ENCODE results near the gene ARL10.
A peak's percentile ranks its signal among the peaks of the same experiment; 100 is the strongest.

Gene ARL10

DNA sequence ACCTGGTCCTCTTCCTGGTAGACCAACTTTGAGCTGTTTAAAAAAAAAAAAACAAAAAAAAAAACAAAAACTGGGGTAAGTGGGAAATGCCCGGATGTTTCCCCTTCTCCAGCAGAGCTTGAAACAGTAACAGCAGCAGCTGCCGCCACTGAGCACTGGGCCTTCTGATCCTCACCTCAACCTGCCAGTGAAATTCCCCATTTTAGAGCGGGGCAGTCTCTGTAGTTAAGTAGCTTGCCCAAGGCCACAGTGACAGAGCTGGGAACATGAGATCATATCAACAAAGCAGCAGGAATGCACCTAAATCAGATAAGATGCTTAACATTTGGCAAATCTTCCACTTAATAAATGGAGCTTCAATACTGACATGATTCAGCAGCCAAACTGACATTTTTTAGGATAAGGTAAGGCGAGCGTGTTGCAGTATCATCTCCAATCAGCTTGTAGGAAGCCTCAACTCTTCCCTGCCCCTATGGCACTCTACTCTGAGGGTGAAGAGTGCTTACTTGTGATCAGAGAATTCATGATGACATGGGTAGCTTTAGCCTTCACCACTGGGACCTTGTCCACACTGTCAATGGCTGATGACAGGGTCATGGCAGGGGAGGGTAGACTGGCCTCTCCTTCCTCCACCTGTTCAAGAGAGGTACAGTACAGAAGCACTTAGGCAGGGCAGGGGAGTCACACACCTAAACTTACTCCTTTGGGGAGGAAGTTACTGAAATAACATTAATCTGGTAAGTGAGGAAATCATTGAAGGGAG, 13.0 kb upstream of the ARL10 start:
- Histone ChIP-seq H3K9me3 (no peaks in the 10 kb centered on the region), H3K36me3 (replicated peaks) (peaks cover 79% of the 10 kb centered on the region), H3K4me1 (no peaks in the 10 kb centered on the region), H3K4me3 (no peak overlapping the region), H3K27me3 (ENCODE audit: low read depth) (no peaks in the 10 kb centered on the region)
- in situ Hi-C loops (cut with MboI; ENCODE audit: low sequenced_read_pairs), result no loop called here
- DNase-seq (ENCODE audit: low spot score in 2 of 2), result no peak

DNA sequence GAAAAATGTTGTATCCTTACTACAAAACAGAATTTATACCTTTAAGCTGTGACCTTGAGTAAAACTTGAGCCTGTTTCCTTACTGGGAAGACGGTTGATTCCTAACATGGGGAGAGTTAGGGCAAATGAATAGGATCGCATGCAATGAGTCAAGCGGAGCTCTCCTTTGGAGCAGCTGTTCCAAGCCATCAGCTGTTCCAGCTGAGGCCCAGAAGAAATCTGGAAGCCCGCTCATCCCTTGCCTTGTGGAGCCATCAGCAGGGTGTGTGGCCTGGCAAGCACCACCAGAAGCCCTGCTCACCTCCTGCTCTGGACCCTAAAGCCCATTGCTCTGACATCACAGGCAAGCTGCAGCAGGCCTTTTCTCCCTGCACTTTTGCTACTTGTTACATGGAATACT, 11.8 kb upstream of the ARL10 start:
- peaks cover 80% of the 10 kb centered on the region for H3K36me3 ChIP-seq (replicated peaks)
- H3K27me3 ChIP-seq (ENCODE audit: low read depth), result no peaks in the 10 kb centered on the region
- H3K4me3 ChIP-seq, result no peak overlapping the region
- DNase-seq (ENCODE audit: low spot score in 2 of 2), result no peak
- in situ Hi-C loops (cut with MboI; ENCODE audit: low sequenced_read_pairs), result no loop called here
- no peaks in the 10 kb centered on the region for H3K9me3 ChIP-seq
- H3K4me1 ChIP-seq, result no peaks in the 10 kb centered on the region

DNA sequence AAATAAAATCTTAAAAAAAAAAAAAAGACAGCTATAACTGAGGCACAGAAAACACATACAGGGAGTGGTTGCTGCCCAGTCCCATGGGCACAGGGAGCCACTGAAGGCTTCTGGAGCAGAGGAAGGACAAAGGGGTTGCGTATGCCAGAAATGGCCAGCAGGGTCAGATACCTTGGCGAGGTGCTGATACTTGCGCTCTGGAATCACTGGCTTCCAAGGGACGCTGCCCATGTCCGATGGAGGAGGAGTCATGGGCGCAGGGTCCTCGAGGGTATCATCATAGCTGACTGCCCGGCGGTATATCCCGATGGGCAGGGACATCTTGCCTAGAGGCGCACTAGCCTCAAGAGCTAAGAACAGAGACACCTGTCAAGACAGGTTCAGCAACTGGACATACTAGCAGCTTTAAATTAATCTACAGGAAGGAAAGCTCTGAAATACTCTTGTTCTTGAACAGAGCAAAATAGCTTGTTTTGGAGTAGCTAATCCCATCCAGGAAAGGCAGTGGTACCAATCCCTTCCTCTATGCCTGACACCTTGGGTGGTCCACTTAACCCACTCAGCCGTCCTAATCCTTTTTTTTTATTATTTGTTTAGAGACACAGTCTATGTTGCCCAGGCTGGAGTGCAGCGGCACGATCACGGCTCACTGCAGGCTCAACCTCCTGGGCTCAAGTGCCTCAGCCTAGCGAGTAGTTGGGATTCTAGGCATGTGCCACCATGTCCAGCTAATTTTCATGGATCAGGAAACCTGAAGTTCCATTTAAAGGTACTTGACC, 9.7 kb upstream of the ARL10 start:
- peak in 1 of 2 experiments; percentile 21 for DNase-seq (ENCODE audit: low spot score in 2 of 2)
- no peak overlapping the region for H3K4me3 ChIP-seq
- no peaks in the 10 kb centered on the region for H3K4me1 ChIP-seq
- H3K9me3 ChIP-seq, result no peaks in the 10 kb centered on the region
- no peaks in the 10 kb centered on the region for H3K27me3 ChIP-seq (ENCODE audit: low read depth)
- peaks cover 69% of the 10 kb centered on the region for H3K36me3 ChIP-seq (replicated peaks)
- in situ Hi-C loops (cut with MboI; ENCODE audit: low sequenced_read_pairs), result no loop called here

DNA sequence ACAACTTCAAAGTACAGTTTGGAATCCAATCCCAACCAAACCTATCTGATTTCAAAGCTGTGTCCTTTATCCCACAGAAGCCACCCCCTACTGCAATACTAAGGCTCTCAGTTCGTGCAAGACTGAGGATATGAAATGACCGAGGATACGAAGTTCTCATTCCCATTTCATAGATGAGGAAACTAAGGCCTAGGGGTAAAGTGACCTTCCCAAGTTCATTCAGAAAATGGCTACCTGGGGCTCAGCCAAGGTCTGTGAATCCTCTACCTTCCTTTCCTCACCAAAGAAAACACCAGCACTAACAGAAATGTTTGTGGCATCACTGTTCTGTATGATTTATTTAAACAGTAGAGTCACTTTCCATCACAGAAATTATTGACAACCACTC, 9.1 kb upstream of the ARL10 start:
- H3K4me3 ChIP-seq, result no peak overlapping the region
- H3K9me3 ChIP-seq, result no peaks in the 10 kb centered on the region
- no peak for DNase-seq (ENCODE audit: low spot score in 2 of 2)
- H3K4me1 ChIP-seq, result no peaks in the 10 kb centered on the region
- H3K36me3 ChIP-seq (replicated peaks), result peaks cover 63% of the 10 kb centered on the region
- in situ Hi-C loops (cut with MboI; ENCODE audit: low sequenced_read_pairs), result no loop called here
- no peaks in the 10 kb centered on the region for H3K27me3 ChIP-seq (ENCODE audit: low read depth)

DNA sequence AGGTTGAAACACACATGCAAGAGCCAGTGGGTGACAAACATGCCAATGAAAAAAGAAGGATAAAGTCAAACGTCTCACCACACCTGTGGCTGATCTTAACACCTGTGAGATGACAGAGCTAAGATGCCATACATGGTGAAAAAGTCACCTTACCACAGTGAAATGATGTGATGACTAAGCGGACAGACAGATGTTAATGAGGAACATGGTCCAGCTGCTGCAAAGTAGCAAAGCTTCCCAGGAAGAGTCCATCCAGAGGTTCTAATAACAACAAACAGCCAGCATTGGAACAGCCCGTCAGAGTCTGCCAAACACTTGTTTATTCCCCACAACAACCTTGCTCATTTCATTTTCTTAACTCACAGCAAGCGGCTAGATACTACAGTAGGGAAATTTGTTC, 5.6 kb upstream of the ARL10 start:
- no peak for DNase-seq (ENCODE audit: low spot score in 2 of 2)
- H3K36me3 ChIP-seq (replicated peaks), result peaks cover 35% of the 10 kb centered on the region
- H3K4me1 ChIP-seq, result no peaks in the 10 kb centered on the region
- no peak overlapping the region for H3K4me3 ChIP-seq
- H3K9me3 ChIP-seq, result no peaks in the 10 kb centered on the region
- in situ Hi-C loops (cut with MboI; ENCODE audit: low sequenced_read_pairs), result no loop called here
- H3K27me3 ChIP-seq (ENCODE audit: low read depth), result no peaks in the 10 kb centered on the region

DNA sequence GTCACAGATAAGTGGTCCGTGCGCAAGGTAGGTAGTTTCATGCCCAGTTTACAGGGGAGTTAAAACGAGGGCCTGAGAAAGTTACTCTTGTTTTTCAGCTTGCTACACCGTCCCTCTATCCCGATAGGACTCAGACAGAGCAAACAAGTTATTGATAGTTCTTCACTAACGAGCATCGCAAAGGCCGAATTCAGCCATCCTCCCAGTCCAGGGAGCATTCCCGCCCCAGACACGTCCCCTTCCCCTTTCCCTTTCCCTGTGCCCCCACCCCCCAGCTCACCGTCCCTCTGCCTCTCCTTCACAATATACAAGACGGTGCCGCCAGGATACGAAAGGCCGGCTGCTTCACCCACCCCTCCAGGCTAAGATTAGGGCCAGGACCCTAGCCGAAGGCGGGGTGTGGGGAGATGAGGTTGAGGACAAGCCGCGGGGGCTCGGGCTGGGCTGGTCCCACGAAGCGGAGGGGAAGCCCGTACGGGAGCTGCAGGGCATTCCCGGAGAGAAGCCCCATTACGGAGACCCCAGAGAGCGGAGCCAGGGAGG, 4.3 kb upstream of the ARL10 start:
- H3K4me1 ChIP-seq, result no peaks in the 10 kb centered on the region
- peaks cover 30% of the 10 kb centered on the region for H3K36me3 ChIP-seq (replicated peaks)
- no peaks in the 10 kb centered on the region for H3K27me3 ChIP-seq (ENCODE audit: low read depth)
- in situ Hi-C loops (cut with MboI; ENCODE audit: low sequenced_read_pairs), result no loop called here
- H3K9me3 ChIP-seq, result no peaks in the 10 kb centered on the region
- peak overlapping the region; percentile 87 for H3K4me3 ChIP-seq
- DNase-seq (ENCODE audit: low spot score in 2 of 2), result peak in 1 of 2 experiments; percentile 43

DNA sequence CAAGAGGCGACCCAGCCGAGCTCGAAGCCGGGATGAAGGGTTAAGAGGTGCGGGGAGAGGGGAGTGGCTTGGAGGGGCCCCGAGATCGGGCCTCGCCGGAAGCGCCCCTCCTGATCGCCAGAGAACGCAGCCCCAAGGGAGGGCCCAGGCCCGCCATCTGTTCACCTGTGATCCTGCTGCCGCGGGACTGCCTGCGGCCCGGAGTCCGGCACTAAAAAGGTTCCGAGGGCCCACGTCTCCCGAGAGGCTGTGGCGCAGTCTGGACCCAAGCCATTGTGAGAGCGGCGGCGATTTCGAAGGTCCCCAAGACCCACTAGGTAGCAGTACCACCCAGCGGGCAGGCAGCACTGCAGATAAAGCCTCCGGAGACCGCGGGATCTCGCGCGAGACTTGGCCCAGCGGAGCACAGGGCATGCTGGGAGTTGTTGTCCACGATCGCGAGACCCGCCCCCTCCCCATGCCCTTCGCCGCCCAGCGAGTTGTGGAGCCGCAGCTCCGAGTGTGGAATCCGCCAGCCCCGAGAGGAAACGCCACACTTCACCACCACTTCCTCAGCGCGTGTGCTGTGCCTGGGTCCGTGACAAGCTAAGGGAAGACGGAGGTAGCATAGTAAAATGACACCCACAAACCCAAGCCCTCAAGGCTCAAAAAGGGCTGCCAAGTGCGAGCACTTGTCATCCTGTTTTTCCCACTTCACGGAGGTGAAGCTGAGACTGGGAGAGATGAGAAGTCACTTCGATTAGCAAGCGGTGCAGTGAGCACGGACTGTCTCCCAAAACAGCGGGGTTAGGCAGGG, 3.7 kb upstream of the ARL10 start, which contains the start of gene KIAA1191:
TSS of gene KIAA1191 (minus strand) at position 328 of the 796 bp plus-strand sequence. CDS start 2,256 bp downstream, outside the sequence.
- peak; percentile 87 to 97 for DNase-seq (ENCODE audit: low spot score in 2 of 2)
- peaks cover 24% of the 10 kb centered on the region for H3K36me3 ChIP-seq (replicated peaks)
- in situ Hi-C loops (cut with MboI; ENCODE audit: low sequenced_read_pairs), result no loop called here
- no peaks in the 10 kb centered on the region for H3K27me3 ChIP-seq (ENCODE audit: low read depth)
- H3K4me3 ChIP-seq, result peak within 1 kb of the TSS; percentile 87
- no peaks in the 10 kb centered on the region for H3K9me3 ChIP-seq
- H3K4me1 ChIP-seq, result no peaks in the 10 kb centered on the region

DNA sequence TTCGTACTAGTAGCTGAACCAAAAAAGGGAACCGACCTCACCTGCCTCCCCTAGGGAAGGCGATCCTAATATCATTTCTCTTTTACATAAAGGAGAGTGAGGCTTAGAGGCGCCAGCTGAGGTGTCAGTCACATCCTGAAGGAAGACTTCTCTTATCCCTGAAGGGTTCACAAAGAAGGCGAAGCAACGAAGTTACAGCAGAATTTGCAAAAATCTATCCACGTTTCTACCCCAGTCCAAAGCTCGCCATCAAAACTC, 3.1 kb upstream of the ARL10 start:
- H3K4me1 ChIP-seq, result no peaks in the 10 kb centered on the region
- H3K27me3 ChIP-seq (ENCODE audit: low read depth), result no peaks in the 10 kb centered on the region
- in situ Hi-C loops (cut with MboI; ENCODE audit: low sequenced_read_pairs), result no loop called here
- DNase-seq (ENCODE audit: low spot score in 2 of 2), result no peak
- no peaks in the 10 kb centered on the region for H3K9me3 ChIP-seq
- H3K4me3 ChIP-seq, result peak overlapping the region; percentile 87
- peaks cover 22% of the 10 kb centered on the region for H3K36me3 ChIP-seq (replicated peaks)

DNA sequence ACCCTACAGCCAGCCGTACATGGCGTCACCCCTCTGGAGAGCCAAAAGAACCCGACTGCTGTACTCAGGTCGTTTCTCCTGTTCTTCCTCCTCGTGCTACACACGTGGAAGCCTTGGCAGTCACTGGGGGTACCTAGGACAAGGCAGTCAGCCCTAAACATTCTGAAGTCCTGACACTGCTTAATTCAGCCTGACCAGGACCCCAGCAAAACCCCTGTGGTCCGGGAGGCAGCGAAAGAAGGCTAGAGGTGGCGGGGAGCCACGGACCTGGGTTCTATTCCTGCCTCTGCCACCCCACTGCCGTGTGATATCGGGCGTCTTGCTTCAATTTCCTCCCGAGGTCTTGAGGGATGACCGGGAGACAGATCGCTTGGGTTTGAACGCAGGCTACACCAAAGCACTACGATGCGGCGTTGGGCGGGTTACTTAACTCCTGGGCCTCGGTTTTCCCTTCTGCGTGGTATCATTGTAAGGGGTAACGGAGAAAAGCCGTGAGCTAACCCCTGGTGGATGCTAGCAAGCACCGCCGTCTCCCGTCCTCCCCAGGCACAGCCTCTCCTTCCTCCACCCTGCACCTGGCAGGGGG, 429 bp upstream of the ARL10 start:
- no peak for DNase-seq (ENCODE audit: low spot score in 2 of 2)
- Histone ChIP-seq H3K27me3 (ENCODE audit: low read depth) (no peaks in the 10 kb centered on the region), H3K9me3 (no peaks in the 10 kb centered on the region), H3K36me3 (replicated peaks) (no peaks in the 10 kb centered on the region), H3K4me1 (no peaks in the 10 kb centered on the region), H3K4me3 (no peak overlapping the region)
- in situ Hi-C loops (cut with MboI; ENCODE audit: low sequenced_read_pairs), result no loop called here

DNA sequence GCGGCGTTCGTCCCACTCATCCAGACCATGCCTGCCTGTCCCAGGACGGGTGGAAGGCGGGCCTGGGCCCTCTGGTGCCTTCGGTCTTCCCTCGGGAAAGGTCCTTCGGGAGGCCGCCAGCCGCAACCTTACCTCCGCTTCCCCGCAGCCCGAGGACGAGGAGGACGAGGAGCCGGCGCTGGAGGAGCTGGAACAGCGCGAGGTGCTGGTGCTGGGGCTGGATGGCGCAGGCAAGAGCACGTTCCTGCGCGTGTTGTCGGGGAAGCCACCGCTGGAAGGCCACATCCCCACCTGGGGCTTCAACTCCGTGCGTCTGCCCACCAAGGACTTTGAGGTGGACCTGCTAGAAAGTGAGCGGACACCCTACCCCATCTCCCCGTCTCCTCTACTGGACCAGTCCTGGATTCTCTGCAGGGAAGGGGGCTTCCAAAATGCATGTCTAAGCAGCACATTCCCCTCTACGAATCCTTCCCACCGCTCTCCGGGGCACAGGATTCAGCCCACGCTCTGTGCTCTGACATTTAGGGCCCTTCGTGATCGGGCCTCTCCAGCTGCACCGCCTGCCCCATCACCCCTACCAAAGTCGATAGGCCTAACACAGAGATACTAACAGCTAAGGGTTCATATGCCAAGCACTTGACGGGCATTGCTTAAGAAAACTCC, 1.1 kb downstream of the ARL10 start:
- Histone ChIP-seq H3K9me3 (no peaks in the 10 kb centered on the region), H3K4me3 (no peak overlapping the region), H3K4me1 (no peaks in the 10 kb centered on the region), H3K27me3 (ENCODE audit: low read depth) (no peaks in the 10 kb centered on the region), H3K36me3 (replicated peaks) (no peaks in the 10 kb centered on the region)
- in situ Hi-C loops (cut with MboI; ENCODE audit: low sequenced_read_pairs), result no loop called here
- DNase-seq (ENCODE audit: low spot score in 2 of 2), result no peak

DNA sequence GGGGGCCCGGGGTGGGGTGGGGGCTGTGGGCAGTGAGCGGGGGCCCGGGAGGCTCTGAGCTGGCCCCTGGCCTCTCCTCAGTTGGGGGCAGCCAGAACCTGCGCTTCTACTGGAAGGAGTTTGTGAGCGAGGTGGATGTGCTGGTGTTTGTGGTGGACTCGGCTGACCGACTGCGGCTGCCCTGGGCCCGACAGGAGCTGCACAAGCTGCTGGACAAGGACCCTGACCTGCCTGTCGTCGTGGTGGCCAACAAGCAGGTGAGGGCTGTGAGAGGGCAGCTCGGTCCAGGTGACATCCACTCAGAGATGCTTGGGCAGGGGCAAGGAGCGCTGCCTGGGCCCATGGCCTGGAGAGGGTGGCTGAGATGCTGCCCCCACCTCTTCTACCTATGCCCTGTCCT, 3.4 kb downstream of the ARL10 start:
- H3K27me3 ChIP-seq (ENCODE audit: low read depth), result no peaks in the 10 kb centered on the region
- H3K4me3 ChIP-seq, result no peak overlapping the region
- no peak for DNase-seq (ENCODE audit: low spot score in 2 of 2)
- H3K36me3 ChIP-seq (replicated peaks), result no peaks in the 10 kb centered on the region
- H3K9me3 ChIP-seq, result no peaks in the 10 kb centered on the region
- in situ Hi-C loops (cut with MboI; ENCODE audit: low sequenced_read_pairs), result no loop called here
- peaks cover 3% of the 10 kb centered on the region; the same call in 1 of the 2 replicates for H3K4me1 ChIP-seq

DNA sequence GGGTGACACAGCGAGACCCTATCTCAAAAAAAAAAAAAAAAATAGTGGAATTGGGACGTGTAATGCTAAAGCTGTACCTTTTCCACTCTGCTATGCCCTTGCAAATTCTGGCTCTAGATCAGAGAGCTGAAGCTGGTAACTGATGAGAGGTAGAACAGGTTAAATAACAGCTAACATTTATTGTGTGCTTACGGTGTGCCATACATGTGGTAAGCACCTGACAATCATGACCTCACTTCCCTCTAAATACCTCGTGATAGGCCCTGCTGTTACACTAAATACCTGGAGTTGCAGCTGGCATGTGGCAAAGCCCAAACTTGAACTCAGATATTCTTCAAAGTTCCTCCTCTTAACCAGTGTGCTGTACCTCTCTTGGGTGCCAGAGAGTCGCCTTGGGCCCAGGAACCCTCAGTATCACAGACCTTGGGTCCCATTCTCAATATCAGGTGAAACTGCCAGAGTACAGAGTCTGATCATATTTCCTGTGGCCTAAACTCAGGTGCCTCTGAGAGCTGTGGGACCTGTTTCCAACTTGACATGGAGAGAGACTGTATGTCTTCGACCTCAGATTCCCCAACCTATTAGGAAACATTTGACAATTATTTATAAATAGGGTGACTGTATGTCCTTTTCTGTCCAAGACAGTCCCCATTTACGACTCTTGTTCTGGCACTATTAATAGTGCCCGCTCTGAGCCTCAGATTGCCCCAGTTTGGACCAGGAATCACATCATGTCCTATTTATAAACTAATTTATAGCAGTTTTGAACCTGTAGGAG, 4.8 kb downstream of the ARL10 start:
- in situ Hi-C loops (cut with MboI; ENCODE audit: low sequenced_read_pairs), result no loop called here
- Histone ChIP-seq H3K4me3 (no peak overlapping the region), H3K4me1 (peaks cover 4% of the 10 kb centered on the region; the same call in 1 of the 2 replicates), H3K9me3 (no peaks in the 10 kb centered on the region), H3K27me3 (ENCODE audit: low read depth) (no peaks in the 10 kb centered on the region), H3K36me3 (replicated peaks) (no peaks in the 10 kb centered on the region)
- DNase-seq (ENCODE audit: low spot score in 2 of 2), result no peak
